Activated CD8-positive, alpha-beta memory T cell treated with anti-CD3 and anti-CD28 coated beads for 1 hour (primary cell): ENCODE data around the gene GNPAT.

Experiments used
- DNase-seq, 2 donors: peaks; one replicate each; pipeline ENCODE4 v3.0.0-alpha.2; 2020; ENCODE audit warnings: low read depth in 1 of 2; ENCODE audit errors: extremely low read depth in 1 of 2

Gene GNPAT

GRCh38 chr1:231240883-231241735 is at the start of gene GNPAT:
Gene GNPAT, plus strand, starts transcription at chr1:231241212. Its CDS starts 167 bp downstream, at chr1:231241379.
- peak; percentile 68 to 85 for DNase-seq

- DNase-seq, result no peak
Measured at GRCh38 chr1:231192620-231193163, 48.3 kb upstream of the GNPAT start.

- no peak for DNase-seq
Measured at GRCh38 chr1:231193710-231194340, 47.2 kb upstream of the GNPAT start.

- no peak for DNase-seq
Measured at GRCh38 chr1:231194476-231194842, 46.6 kb upstream of the GNPAT start.

- no peak for DNase-seq
Measured at GRCh38 chr1:231194843-231195516, 46.0 kb upstream of the GNPAT start.

- no peak for DNase-seq
Measured at GRCh38 chr1:231196307-231196706, 44.7 kb upstream of the GNPAT start.

GRCh38 chr1:231196728-231197127 is 44.3 kb upstream of the GNPAT start:
- no peak for DNase-seq

GRCh38 chr1:231199868-231200267 is 41.1 kb upstream of the GNPAT start:
- DNase-seq, result no peak

GRCh38 chr1:231200388-231201031 is 40.5 kb upstream of the GNPAT start:
- no peak for DNase-seq

- DNase-seq, result no peak
Measured at GRCh38 chr1:231201375-231201978, 39.5 kb upstream of the GNPAT start.

- no peak for DNase-seq
Measured at GRCh38 chr1:231201979-231202633, 38.9 kb upstream of the GNPAT start.

- DNase-seq, result no peak
Measured at GRCh38 chr1:231203259-231204057, 37.6 kb upstream of the GNPAT start.

- DNase-seq, result no peak
Measured at GRCh38 chr1:231206856-231207255, 34.2 kb upstream of the GNPAT start.

GRCh38 chr1:231207437-231207836 is 33.6 kb upstream of the GNPAT start:
- DNase-seq, result no peak

- DNase-seq, result no peak
Measured at GRCh38 chr1:231208980-231209379, 32.0 kb upstream of the GNPAT start.

- DNase-seq, result no peak
Measured at GRCh38 chr1:231209531-231209930, 31.5 kb upstream of the GNPAT start.

- DNase-seq, result no peak
Measured at GRCh38 chr1:231210126-231210525, 30.9 kb upstream of the GNPAT start.

- DNase-seq, result peak; percentile 62 to 79
Measured at GRCh38 chr1:231211005-231211857, 29.8 kb upstream of the GNPAT start.
